ENCODE results near the gene DAD1. TPM values are rescaled to one million over a fixed set of nuclear protein-coding genes. Genes with fewer than 3 reads are reported as not detected.

Gene DAD1
- total and polyA plus RNA-seq, 2 of the 8 experiments (the other 6 are each of a cell fraction or from before 2014, with no cell fraction given) = 131 to 440 TPM

GRCh38 chr14:22593601-22594000 is 4.6 kb upstream of the DAD1 start:
- no peak overlapping the region for H4K91ac ChIP-seq (replicated peaks; ENCODE audit: insufficient read length, low read length)
- no peaks in the 10 kb centered on the region for H4K20me1 ChIP-seq (replicated peaks in 1 of 2; ENCODE audit: control insufficient read depth in 1 of 2, insufficient read depth in 2 of 2, low read length in 2 of 2)
- no peak overlapping the region for H3K4ac ChIP-seq (replicated peaks; ENCODE audit: insufficient read length, low read depth, low read length)
- no peaks in the 10 kb centered on the region for H3K27me3 ChIP-seq (replicated peaks in 1 of 4; ENCODE audit: control insufficient read depth in 3 of 4, extremely low read depth in 1 of 4, insufficient read depth in 3 of 4, low read length in 3 of 4)
- H3K14ac ChIP-seq (ENCODE audit: insufficient read length) = no peak overlapping the region
- DNase-seq (ENCODE audit: low read depth in 1 of 2, low spot score in 2 of 2) (no peak), FAIRE-seq (no peak)
- no peak overlapping the region for H2BK15ac ChIP-seq (ENCODE audit: low read length)
- H3K79me1 ChIP-seq (ENCODE audit: low read depth, low read length) = no peaks in the 10 kb centered on the region
- H3K23ac ChIP-seq (ENCODE audit: insufficient read length) = no peak overlapping the region
- H3K23me2 ChIP-seq (ENCODE audit: low read depth, low read length) = peaks cover 10% of the 10 kb centered on the region
- CTCF ChIA-PET (ENCODE audit: partially characterized antibody) = interaction anchor here (0.6 to 2.9 kb wide), 10 partner anchors 9 to 285 kb away, joined by 3 to 14 read pairs (median 4); no protein-coding TSS in a partner anchor
- WGBS, 2 experiments (ENCODE audit: extremely low coverage in 1 of 2, insufficient coverage in 1 of 2, insufficient read length in 1 of 2, insufficient replicate concordance in 2 of 2, low coverage in 1 of 2, low lambda C conversion rate in 2 of 2, missing lambda C conversion rate in 1 of 2) = 80% methylated on average over 2 of the region's 2 CpGs; no CpG with 5 or more reads in 1 of the 2 experiments
- H2BK120ac ChIP-seq (replicated peaks; ENCODE audit: low read depth, low read length) = no peak overlapping the region
- no peak overlapping the region for H3K4me3 ChIP-seq (ENCODE audit: extremely low read depth in 1 of 4, insufficient read depth in 2 of 4, low read depth in 3 of 4, low read length in 4 of 4)
- no peak overlapping the region for H3K4me2 ChIP-seq (ENCODE audit: insufficient read depth in 1 of 2, low read depth in 2 of 2, low read length in 2 of 2)
- H3K18ac ChIP-seq (ENCODE audit: extremely low read depth, low read length) = no peak overlapping the region
- H3K56ac ChIP-seq (replicated peaks; ENCODE audit: insufficient read length, low read depth, low read length) = no peak overlapping the region
- H3K9ac ChIP-seq (replicated peaks in 1 of 4; ENCODE audit: extremely low read depth in 1 of 4, low read depth in 3 of 4, low read length in 3 of 4) = no peak overlapping the region
- no peak overlapping the region for H2AK5ac ChIP-seq (ENCODE audit: low read depth, low read length)
- H3K79me2 ChIP-seq (ENCODE audit: control insufficient read depth in 1 of 2, insufficient read depth in 2 of 2, low read length in 2 of 2) = peaks cover 0 to 3% of the 10 kb centered on the region in 2 experiments; a peak in 2 of 4 replicates
- POLR2A ChIA-PET (ENCODE audit: partially characterized antibody) = interaction anchor here (1.0 to 1.5 kb wide), 3 partner anchors 20 to 58 kb away, joined by 3 read pairs; no protein-coding TSS in a partner anchor
- H4K8ac ChIP-seq (ENCODE audit: extremely low read depth, insufficient read depth, low read length) = no peak overlapping the region
- no peak overlapping the region for H2BK5ac ChIP-seq (ENCODE audit: low read depth, low read length)
- H3K4me1 ChIP-seq (replicated peaks in 1 of 4; ENCODE audit: control insufficient read depth in 3 of 4, insufficient read depth in 4 of 4, low read length in 3 of 4) = peaks cover 2 to 6% (median 3%) of the 10 kb centered on the region in 4 experiments; a peak in 4 of 7 replicates
- TF ChIP-seq TCF12 (IDR thresholded peaks at IDR 0.05; ENCODE audit: low read depth, low read length) (no peak), SUZ12 (IDR thresholded peaks at IDR 0.05; ENCODE audit: low read length) (no peak), BCL11A (IDR thresholded peaks at IDR 0.05; ENCODE audit: low read depth in 2 of 2, low read length in 2 of 2) (no peak), KDM5A (IDR thresholded peaks at IDR 0.05; ENCODE audit: low read length) (no peak), TBP (IDR thresholded peaks at IDR 0.05; ENCODE audit: low read depth, low read length) (no peak), RNF2 (IDR thresholded peaks at IDR 0.05; ENCODE audit: borderline replicate concordance, low read depth, low read length, missing control alignments, poor library complexity, severe bottlenecking) (no peak), ATF3 (IDR thresholded peaks at IDR 0.05; ENCODE audit: insufficient read depth, low read depth, low read length) (no peak), ZNF274 (IDR thresholded peaks at IDR 0.05; ENCODE audit: borderline replicate concordance, extremely low read depth, low read length) (no peak), NRF1 (IDR thresholded peaks at IDR 0.05; ENCODE audit: low read depth, low read length) (no peak), CBX5 (IDR thresholded peaks at IDR 0.05; ENCODE audit: low read depth, low read length) (no peak), GTF2F1 (IDR thresholded peaks at IDR 0.05; ENCODE audit: borderline replicate concordance, low read depth, low read length) (no peak), NANOG (IDR thresholded peaks at IDR 0.05; ENCODE audit: insufficient read depth, low read depth, low read length, poor library complexity, severe bottlenecking) (no peak), MAFK (IDR thresholded peaks at IDR 0.05; ENCODE audit: low read depth, low read length) (no peak), ASH2L (IDR thresholded peaks at IDR 0.05; ENCODE audit: low read length) (no peak)
- no peak overlapping the region for H4K5ac ChIP-seq (ENCODE audit: insufficient read length, low read depth, low read length)
- H3K27ac ChIP-seq (ENCODE audit: low read depth, low read length) = no peak overlapping the region
- H2BK20ac ChIP-seq (ENCODE audit: low read length) = no peak overlapping the region
- no peaks in the 10 kb centered on the region for H3K36me3 ChIP-seq (ENCODE audit: control insufficient read depth in 2 of 4, insufficient read depth in 4 of 4, low read length in 3 of 4)
- H2BK12ac ChIP-seq (ENCODE audit: low read depth, low read length) = no peak overlapping the region
- no peaks in the 10 kb centered on the region for H3K9me3 ChIP-seq (ENCODE audit: insufficient read depth in 2 of 2, low read depth in 1 of 2, low read length in 1 of 2)
- no peak overlapping the region for H2AFZ ChIP-seq (ENCODE audit: low read length)
